CD4-positive, alpha-beta T cell treated with Interleukin-15 for 4 hours (primary cell): ENCODE results near the gene TOR1A.
"Not testable (repeated sequence)": the region's sequence is repeated elsewhere in the genome, so short reads cannot be mapped to it uniquely, and the experiment has no call there.

Experiments used
- DNase-seq: peaks from one replicate; pipeline ENCODE4 v3.0.0-alpha.2; 2020; ENCODE audit warnings: low spot score

The TOR1A gene

DNA sequence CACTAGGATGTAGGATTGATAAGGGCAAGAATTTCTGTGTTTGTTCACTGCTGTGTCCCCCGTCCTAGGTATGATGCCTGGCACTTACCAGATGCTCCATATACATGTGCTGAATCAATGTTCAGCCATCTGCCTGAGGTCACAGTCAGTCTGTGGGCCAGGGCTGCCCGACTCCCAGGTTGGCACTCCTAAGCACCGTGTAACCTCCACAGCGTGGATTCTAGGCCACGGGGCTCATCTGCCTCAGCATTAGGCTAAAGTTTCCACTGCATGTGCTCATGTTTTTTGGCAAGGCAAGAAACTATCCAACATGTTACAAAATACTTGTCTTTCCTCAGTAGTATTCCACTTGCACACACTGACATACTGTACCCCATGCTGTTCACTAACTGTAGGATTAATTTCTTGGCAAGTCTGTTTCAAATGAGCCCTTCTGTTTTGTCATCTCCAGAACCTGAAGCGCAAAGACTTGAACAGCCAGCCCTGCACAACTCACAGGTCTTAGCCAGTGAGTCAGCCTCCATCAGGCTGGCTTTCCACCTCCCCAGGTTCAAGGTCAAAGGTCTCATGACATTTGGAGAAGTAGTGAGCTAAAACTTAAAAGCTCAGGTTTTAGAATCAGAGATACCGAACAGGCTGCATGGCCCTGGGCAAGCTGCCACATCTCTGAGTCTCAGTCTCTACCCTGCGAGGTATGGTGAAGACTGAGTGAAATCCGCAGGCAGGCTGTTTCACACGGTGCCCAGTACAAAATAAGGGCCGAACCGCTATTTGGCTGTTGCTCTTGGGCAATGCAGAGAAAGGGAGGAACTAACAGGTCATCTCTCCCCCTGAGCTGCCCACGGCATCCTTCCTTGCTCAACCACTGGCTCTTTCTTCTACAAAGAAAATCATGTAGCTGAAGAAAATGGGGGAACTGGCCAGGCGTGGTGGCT lies 7.2 kb downstream of the TOR1A start:
- DNase-seq = no peak

DNA sequence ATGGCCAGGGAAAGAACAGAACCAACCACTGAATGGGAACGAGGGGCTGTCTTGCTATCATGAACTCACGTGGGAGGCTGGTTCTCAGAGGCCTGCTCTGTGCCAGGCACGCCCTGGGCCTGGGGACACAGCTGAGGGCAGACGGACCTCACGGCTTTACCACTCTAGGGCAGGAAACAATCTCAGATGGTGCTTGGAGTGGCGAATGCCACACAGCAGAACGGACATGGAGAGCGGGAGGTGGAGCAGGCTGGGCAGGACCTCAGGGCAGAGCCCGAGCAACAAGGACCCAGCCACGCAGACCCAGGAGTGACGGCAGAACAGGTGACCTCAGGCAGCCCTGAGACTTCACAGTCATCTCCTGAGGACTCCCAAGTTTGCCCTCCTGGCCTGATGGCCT lies 8.7 kb downstream of the TOR1A start:
- DNase-seq = no peak

DNA sequence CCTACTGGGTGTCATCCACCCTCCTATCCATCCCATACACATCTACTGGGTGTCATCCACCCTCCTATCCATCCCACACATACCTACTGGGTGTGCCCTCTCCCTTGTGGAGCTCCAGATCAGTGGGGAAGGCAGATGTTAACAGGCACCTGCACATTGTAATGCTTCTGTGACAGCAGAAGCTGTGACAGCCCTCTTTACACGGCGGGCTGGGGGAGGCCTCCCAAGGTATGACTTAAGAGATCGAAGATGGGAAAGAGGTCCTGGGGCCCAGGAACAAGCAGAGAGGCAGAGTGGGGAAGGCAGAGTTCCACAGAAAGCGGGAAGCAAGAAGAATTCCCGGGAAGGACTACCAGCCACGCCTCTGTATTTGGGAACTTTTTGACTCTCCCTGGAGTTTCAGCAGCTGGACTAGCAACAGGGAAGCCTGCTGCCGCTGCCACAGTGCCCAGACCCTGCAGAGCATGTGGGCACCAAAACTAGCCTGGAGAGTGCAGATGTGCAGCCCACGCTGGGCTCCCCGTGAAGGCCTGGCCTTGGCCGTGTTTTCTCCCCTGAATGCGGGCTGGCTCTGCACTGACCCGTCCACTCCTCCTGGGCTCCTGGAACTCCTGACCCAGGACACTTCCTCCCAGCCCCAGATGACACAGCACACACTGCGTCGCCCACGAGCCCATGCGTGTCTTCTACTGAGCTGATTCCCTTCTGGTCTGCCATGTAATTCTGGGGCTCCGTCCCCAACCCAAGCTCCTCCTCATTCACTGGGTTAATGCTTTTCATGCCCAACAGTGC lies 9.3 kb downstream of the TOR1A start:
- DNase-seq = no peak

DNA sequence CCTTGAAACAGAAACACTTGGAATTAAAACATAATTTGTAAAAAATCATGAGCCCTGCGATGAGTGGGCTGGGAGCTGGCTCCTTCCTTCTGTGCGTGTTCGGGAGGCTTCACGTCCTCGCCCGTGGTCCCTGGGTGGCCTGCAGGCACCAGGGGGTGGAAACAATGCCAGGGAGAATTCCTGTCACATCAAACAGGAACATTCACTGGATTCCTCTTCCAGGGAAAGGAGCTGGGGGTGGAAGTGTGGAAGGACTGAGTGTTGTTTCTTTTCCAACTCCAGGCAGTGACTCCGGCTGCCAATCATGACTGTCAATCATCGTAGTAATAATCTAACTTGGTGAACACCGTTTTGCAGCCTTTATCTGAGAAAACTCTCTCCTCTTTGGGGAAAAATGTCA lies 10.3 kb downstream of the TOR1A start:
- no peak for DNase-seq

DNA sequence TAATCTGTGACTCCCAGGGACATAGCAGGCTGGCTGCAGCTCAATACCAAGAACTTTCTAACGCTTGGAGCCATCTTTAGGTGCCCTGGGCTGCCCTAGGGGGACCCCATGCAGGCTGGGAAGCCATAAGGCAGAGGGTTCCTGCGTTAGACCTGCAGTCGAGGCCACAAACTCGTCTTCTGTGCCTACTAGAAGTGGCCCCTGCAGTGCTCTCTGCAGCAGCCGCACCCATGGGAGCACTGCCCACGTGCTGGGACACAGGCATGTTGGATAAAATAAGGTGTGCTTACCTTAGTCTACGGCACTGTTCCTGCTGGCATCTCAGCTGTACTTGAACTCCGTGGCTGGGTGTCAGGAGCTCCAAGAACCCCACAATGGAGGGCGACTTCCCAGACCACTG lies 11.6 kb downstream of the TOR1A start:
- DNase-seq = no peak

DNA sequence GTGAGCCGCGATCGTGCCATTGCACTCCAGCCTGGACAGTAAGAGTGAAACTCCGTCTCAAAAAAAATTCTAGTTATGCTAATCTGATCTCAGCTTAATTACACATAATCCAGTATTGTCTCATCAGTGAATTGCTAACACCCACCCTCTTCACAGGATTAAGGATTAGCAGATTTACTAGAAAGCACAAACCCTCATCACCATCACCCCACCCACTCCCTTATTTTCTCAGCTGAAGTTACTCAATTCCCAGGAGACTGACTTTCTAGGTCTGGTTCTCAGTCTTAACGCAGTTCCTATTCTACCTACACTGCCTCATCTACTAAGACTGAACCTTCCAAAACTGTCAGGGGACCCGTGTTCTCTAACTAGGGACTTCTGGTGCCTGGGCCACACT lies 12.0 kb downstream of the TOR1A start:
- no peak for DNase-seq

DNA sequence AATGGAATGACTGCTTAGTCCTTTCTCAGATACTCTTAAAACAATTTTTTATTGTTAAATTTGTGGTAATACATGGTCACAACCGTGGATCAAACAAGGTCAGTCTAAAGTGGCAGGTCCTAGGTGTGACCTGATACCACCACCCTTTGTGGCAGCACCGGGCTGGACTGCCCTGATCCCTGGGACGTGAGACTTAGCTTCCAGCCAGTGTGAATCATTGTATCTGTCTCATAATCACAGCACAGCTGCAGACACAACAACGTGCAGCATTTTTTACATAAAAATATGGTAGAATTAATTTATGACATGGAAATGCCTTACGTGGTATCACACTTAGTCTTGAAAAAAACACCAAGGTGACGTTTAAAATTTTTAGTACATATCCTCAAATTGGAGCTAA lies 13.1 kb downstream of the TOR1A start:
- no peak for DNase-seq

DNA sequence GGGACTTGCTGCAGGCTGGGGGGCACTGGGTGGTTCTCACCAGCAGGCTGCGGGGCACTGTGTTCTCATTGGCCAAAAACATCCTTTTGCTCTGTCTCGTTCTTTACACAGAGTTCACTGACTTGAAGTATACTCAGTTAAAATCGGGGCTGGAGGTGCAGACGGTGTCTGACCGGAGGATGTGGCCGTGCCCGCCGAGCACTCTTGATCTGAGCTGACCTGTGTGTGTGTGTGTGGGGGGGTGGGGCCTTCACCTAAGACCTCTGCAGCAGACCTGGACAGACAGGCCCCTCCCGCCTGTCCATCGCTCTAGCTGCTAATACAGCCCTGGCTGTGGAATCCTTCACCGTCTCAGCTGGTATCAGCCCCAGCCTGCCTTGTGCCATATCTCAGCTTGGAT lies 13.8 kb downstream of the TOR1A start:
- DNase-seq = no peak

DNA sequence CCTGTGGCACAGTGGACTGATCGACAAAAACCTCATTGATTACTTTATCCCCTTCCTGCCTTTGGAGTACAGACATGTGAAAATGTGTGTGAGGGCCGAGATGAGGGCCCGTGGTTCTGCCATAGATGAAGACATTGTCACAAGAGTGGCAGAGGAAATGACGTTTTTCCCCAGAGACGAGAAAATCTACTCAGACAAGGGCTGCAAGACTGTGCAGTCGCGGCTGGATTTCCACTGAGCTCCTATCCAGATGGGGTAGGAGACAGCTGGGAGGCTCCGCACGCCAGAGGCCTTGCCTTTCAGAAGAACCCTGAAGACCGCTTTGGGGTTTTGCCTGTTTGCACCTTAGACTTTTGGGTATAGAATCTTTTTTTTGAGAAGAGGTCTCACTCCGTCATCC lies 14.6 kb downstream of the TOR1A start:
- DNase-seq = no peak

DNA sequence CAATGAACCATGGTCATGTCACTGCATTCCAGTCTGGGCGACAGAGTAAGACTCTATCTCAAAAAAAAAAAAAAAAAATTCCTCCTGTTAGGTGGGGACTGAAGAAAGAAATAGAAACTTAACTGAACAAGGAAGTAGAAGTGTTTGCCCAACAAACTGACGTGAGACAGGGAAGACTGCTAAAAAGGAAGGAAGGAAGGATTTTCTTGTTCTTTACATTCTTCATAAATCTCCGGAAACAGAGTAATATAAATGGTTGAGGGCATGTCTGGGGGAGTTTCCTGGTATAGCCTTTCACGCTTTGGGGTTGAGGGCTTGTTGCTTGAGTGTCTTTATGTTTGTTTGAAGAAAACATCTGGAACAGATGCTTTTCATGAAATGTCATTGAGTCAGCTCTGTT lies 17.9 kb downstream of the TOR1A start:
- no peak for DNase-seq

DNA sequence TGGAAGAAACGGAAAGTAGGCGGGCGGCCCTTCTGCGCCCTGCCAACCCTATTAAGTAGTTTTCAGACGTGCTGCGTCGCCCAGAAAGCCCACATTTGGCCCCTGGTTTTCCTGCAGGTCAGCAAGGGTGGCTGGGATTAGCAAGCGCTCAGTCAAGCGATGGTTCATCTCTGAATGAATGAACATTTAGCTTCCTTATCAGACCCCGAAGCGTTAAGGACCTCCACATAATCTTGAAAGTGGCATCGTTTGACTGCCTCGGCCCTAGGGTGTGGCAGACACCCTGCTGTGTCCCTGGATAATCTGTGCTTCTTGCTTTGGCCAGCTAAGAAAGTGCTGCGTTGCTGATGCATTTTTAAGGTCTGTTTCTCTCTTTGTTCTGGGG lies 20.3 kb downstream of the TOR1A start:
- no peak for DNase-seq

DNA sequence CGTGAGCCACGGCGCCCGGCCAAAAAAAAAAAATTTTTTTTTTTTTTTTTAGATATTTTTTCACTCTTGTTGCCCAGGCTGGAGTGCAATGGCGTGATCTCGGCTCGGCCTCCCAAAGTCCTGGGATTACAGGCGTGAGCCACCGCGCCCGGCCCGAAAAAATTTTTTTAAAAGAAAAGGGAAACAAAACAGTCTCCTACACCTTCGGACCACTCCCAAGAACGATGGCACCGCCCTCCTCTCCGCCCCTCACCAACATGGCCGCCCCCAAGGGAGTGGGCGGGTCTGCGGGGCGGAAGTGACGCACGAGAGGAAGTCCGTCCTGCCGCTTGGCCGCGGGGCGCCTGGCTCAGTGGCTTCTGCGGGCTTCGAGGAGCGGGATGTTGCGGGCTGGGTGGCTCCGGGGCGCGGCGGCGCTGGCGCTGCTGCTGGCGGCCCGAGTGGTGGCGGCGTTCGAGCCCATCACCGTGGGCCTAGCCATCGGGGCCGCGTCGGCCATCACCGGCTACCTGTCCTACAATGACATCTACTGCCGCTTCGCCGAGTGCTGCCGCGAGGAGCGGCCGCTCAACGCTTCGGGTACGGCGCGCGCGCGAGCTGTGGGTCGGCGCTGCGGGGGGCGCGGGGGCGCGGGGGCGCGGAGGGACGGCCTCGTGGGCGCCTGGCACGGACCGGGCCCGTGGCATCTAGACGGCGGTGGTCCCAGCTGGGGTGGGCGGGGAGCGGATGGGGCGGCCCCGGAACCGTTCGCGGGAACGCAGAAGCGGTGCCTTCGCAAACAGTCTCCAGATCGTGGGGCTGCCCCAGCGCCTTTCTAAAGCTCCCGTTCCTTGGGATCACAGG lies 20.9 kb downstream of the TOR1A start, which contains the start of gene TOR1B:
Gene TOR1B (plus strand): TSS at position 352 of the 843 bp plus-strand sequence. CDS start 29 bp downstream, at position 381.
- DNase-seq = peak; percentile 95

DNA sequence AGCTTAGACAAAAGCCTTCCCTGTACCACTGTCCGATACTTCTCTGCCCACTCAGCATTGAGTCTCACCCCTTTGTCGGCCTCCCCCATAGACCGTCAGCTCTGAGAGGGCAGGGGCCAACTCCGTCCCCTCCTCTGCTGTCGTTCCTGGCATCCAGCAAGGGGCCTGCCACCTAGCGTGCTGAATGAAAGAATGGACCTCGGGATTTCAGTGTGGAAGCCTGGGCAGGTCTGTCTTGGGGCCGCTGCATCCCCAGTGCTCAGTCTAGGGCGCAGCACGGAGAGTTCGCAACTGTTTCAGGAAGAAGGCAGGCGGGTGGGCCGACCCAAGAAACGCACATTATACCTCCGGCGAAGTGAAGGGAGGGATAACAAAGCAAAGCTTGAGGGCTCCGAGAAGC lies 22.4 kb downstream of the TOR1A start:
- no peak for DNase-seq

DNA sequence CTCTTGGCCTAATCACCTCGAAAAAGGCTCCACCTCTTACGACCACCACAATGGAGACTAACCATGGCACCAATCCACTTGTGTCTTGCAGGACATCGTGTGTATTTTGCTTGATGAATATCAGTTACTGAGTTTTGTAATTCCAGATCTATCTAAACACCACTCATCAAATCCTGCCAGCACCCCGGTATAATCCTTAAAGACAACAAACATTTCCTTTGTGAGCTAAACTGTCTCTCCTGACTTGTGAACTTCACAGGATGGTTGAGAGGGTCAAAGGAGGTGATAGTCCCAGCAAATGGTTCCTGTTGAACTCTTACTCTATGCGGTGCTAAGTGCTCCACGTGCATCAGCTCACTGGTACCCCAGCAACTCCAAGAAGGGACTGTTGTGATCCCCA lies 25.0 kb downstream of the TOR1A start:
- DNase-seq = no peak

DNA sequence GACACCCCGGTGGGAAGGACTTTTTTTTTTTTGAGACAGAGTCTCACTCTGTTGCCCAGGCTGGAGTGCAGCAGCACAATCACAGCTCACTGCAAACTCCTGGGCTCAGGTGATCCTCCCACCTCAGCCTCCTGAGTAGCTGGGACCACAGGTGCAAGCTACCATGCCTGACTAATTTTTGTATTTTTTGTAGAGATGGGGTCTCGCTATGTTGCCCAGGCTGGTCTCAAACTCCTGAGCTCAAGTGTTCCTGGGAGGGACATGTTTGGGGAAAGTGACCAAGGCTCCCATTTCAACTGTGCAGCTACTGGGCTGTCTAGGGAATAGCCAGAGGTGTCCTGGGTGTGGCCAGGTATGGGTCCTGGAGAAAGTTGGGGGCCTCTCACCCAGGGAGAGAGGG lies 27.9 kb downstream of the TOR1A start:
- DNase-seq = not testable (repeated sequence)

DNA sequence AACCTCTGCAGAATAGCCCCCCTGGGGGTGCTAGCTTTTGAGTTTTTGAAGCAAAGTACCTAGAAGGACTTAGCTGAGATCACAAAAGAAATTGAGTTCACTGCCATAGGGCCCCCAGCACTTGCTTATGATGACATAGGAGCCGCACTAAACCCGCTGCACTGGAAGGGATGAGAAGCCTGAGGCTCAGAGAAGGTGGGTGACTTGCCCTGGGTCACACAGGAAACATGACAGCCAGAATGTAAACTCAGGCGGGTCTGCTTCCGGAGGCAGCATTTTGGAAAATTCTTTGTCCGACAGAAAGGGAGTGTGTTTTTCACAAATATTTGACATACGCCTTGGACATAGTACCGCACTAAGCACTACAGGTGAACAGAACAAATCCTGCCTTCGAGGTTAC lies 29.4 kb downstream of the TOR1A start:
- DNase-seq = no peak

DNA sequence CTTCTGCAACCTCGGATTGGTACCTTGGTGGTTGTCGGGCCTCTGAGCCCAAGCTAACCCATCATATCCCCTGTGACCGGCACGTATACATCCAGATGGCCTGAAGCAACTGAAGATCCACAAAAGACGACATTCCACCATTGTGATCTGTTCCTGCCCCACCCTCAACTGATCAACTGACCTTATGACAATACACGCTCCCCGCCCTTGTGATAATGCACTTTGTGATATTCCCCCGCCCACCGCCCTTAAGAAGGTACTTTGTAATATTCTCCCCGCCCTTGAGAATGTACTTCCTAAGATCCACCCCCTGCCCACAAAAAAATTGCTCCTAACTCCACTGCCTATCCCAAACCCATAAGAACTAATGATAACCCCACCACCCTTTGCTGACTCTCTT lies 37.5 kb downstream of the TOR1A start:
- DNase-seq = no peak

DNA sequence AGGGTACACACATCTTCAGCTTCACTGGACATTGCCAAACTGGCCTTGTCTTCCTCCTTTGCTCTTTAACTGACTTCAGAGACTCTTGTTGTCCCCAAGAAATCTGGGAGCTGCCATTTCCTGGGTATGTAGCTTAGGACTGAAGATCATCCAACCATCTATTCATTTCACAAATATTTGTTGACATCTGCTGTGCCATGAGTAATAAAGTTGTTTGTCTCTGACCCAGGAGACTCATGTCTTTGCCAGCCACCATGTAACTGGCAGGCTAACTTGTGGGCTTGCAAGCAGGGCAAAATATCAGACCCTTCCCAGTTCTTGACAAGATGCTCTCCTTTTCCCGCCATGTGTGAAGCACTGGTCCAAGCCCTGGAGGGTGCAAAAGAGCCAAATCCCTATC lies 38.1 kb downstream of the TOR1A start:
- DNase-seq = no peak

DNA sequence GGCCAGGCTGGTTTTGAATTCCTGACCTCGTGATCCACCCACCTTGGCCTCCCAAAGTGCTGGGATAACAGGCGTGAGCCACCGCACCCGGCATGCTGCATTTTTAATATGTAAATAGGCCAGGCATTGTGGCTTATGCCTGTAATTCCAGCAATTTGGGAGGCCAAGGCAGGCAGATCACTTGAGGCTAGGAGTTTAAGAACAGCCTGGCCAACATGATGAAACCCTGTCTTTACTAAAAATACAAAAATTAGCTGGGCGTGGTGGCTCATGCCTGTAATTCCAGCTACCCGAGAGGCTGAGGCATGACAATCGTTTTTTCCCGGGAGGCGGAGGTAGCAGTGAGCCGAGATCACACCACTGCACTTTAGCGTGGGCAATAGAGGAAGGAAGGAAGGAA lies 39.0 kb downstream of the TOR1A start:
- not testable (repeated sequence) for DNase-seq

DNA sequence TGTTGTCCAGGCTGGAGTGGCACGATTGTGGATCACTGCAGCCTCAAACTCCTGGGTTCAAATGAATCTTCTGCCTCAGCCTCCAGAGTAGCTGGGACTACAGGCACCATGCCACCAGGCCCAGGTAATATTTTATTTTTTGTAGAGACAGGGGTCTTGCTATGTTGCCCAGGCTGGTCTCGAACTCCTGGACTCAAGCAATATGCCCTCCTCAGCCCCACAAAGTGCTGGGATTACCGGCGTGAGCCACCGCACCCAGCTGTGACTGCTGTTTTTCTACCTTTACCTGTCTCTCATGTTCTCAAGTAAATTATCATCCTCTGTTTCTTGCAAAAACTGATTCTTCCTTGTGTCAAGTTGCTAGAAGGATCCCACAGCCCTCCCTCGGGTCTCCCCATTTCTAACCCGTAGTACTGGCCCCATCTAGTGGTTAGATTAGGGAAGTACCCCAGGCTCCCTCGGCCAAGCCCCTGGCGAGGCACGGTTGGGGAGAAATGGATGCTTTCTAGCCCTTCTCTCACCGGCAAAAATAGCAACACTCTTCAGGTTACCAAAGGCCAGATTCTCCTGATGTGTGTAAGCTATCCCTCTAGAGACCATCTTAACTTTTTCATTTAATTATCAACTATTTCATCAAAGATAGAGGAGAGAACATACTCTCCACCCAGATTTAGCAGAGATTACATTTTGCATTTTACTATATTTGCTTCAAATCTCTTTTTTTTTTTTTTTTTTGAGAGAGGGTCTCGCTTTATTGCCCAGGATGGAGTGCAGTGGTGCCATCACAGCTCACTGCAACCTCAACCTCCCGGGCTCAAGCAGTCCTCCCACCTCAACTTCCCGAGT lies 40.2 kb downstream of the TOR1A start:
- peak; percentile 83 for DNase-seq

DNA sequence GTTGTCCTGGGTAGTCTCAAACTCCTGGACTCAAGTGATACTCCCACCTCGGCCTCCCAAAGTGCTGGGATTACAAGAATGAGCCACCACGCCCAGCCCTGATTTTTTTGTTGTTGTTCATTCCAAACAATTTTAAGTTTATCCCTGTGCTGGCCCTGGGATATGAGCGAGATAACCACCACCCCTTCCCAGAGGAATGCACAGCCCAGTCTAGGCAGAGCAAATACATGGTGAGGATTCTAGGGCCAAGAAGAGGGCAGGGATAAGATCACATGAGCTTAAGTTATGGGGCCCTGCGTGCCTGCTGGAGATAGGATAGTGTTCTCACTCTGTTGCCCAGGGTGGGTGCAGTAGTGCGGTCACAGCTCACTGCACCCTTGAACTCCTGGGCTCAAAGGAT lies 42.0 kb downstream of the TOR1A start:
- DNase-seq = no peak
